Ectodermal cell (in vitro differentiated cells): ENCODE results near the gene CAP2.
"Not testable (repeated sequence)": the region's sequence is repeated elsewhere in the genome, so short reads cannot be mapped to it uniquely, and the experiment has no call there.

ENCODE experiments used
- H3K27ac ChIP-seq: 2 replicates; pipeline ENCODE4 v1.7.0; 2013; ENCODE audit warnings: mild to moderate bottlenecking, low read depth, low read length; ENCODE audit not compliant: insufficient read depth, poor library complexity, severe bottlenecking
- H3K27me3 ChIP-seq: 2 replicates; pipeline ENCODE4 v1.7.0; 2013; ENCODE audit warnings: mild to moderate bottlenecking, low read length; ENCODE audit not compliant: insufficient read depth, control insufficient read depth, poor library complexity, severe bottlenecking
- H3K36me3 ChIP-seq: one replicate; pipeline ENCODE4 v1.7.0; 2013; ENCODE audit warnings: low read length; ENCODE audit not compliant: control insufficient read depth, insufficient read depth
- H3K4me1 ChIP-seq: one replicate; pipeline ENCODE4 v1.7.0; 2013; ENCODE audit warnings: low read length; ENCODE audit not compliant: control insufficient read depth, insufficient read depth
- H3K4me3 ChIP-seq: 2 replicates; pipeline ENCODE4 v1.7.0; 2013; ENCODE audit warnings: low read depth, low read length, control low read depth; ENCODE audit not compliant: insufficient read depth
- H3K9me3 ChIP-seq: 2 replicates; pipeline ENCODE4 v1.7.0; 2013; ENCODE audit warnings: mild to moderate bottlenecking, low read length, moderate library complexity; ENCODE audit not compliant: control insufficient read depth
- WGBS, 2 experiments: methylation state at CpG; one replicate each; pipeline ENCODE4 v1.1.7; 2013; ENCODE audit warnings: missing lambda C conversion rate in 2 of 2; 5-methylcytosine and 5-hydroxymethylcytosine counted together

CAP2 gene

GRCh38 chr6:17432356-17432755 is 39.0 kb downstream of the CAP2 start:
- H3K36me3 ChIP-seq, result peaks cover 3% of the 10 kb centered on the region
- no peaks in the 10 kb centered on the region for H3K9me3 ChIP-seq
- no peak overlapping the region for H3K27ac ChIP-seq
- no peaks in the 10 kb centered on the region for H3K4me1 ChIP-seq
- H3K4me3 ChIP-seq, result no peak overlapping the region
- WGBS, 2 experiments, result 78 to 89% methylated on average over 2 of the region's 2 CpGs
- no peaks in the 10 kb centered on the region for H3K27me3 ChIP-seq

GRCh38 chr6:17439243-17439993 is 46.0 kb downstream of the CAP2 start:
- 89 to 90% methylated on average over 10 of the region's 11 CpGs for WGBS, 2 experiments
- Histone ChIP-seq H3K4me1 (no peaks in the 10 kb centered on the region), H3K36me3 (no peaks in the 10 kb centered on the region), H3K27me3 (no peaks in the 10 kb centered on the region), H3K9me3 (no peaks in the 10 kb centered on the region), H3K27ac (no peak overlapping the region), H3K4me3 (no peak overlapping the region)

GRCh38 chr6:17440811-17441210 is 47.4 kb downstream of the CAP2 start:
- not testable (repeated sequence) for H3K4me3 ChIP-seq, H3K9me3 ChIP-seq, H3K4me1 ChIP-seq, H3K27ac ChIP-seq, H3K27me3 ChIP-seq, H3K36me3 ChIP-seq
- 88 to 97% methylated on average over 3 of the region's 4 CpGs for WGBS, 2 experiments

GRCh38 chr6:17442196-17442595 is 48.8 kb downstream of the CAP2 start:
- Histone ChIP-seq H3K27ac (no peak overlapping the region), H3K4me3 (no peak overlapping the region), H3K4me1 (peaks cover 4% of the 10 kb centered on the region), H3K27me3 (no peaks in the 10 kb centered on the region), H3K9me3 (no peaks in the 10 kb centered on the region), H3K36me3 (no peaks in the 10 kb centered on the region)
- 85 to 88% methylated on average over 4 of the region's 4 CpGs for WGBS, 2 experiments

GRCh38 chr6:17446713-17447112 is 53.3 kb downstream of the CAP2 start:
- Histone ChIP-seq H3K9me3 (no peaks in the 10 kb centered on the region), H3K27me3 (no peaks in the 10 kb centered on the region), H3K4me1 (peaks cover 4% of the 10 kb centered on the region), H3K4me3 (no peak overlapping the region), H3K36me3 (no peaks in the 10 kb centered on the region), H3K27ac (no peak overlapping the region)
- 86 to 89% methylated on average over 2 of the region's 2 CpGs for WGBS, 2 experiments

- Histone ChIP-seq H3K36me3 (no peaks in the 10 kb centered on the region), H3K27ac (no peak overlapping the region), H3K4me3 (no peak overlapping the region), H3K4me1 (peaks cover 4% of the 10 kb centered on the region), H3K27me3 (no peaks in the 10 kb centered on the region), H3K9me3 (no peaks in the 10 kb centered on the region)
- WGBS, 2 experiments, result 94 to 96% methylated on average over 1 of the region's 1 CpG
These were observed 54.8 kb downstream of the CAP2 start for GRCh38 chr6:17448165-17448564.

GRCh38 chr6:17450397-17450796 is 57.0 kb downstream of the CAP2 start:
- Histone ChIP-seq H3K27ac (no peak overlapping the region), H3K36me3 (no peaks in the 10 kb centered on the region), H3K4me3 (no peak overlapping the region), H3K27me3 (no peaks in the 10 kb centered on the region), H3K9me3 (no peaks in the 10 kb centered on the region), H3K4me1 (peaks cover 4% of the 10 kb centered on the region)
- 88% methylated on average over 1 of the region's 1 CpG; no CpG with 5 or more reads in 1 of the 2 experiments for WGBS, 2 experiments

- Histone ChIP-seq H3K4me3 (no peak overlapping the region), H3K36me3 (no peaks in the 10 kb centered on the region), H3K27ac (no peak overlapping the region), H3K4me1 (peaks cover 4% of the 10 kb centered on the region), H3K9me3 (no peaks in the 10 kb centered on the region), H3K27me3 (no peaks in the 10 kb centered on the region)
- 98% methylated on average over 4 of the region's 5 CpGs for WGBS, 2 experiments
These were observed 57.4 kb downstream of the CAP2 start for GRCh38 chr6:17450832-17451231.

- Histone ChIP-seq H3K9me3 (no peaks in the 10 kb centered on the region), H3K4me1 (no peaks in the 10 kb centered on the region), H3K36me3 (no peaks in the 10 kb centered on the region), H3K4me3 (no peak overlapping the region), H3K27me3 (no peaks in the 10 kb centered on the region), H3K27ac (no peak overlapping the region)
- 93 to 95% methylated on average over 6 of the region's 6 CpGs for WGBS, 2 experiments
These were observed 58.7 kb downstream of the CAP2 start for GRCh38 chr6:17452096-17452495.

GRCh38 chr6:17454316-17455005 is 61.1 kb downstream of the CAP2 start:
- H3K27me3 ChIP-seq, result no peaks in the 10 kb centered on the region
- no peaks in the 10 kb centered on the region for H3K36me3 ChIP-seq
- no peaks in the 10 kb centered on the region for H3K9me3 ChIP-seq
- no peak overlapping the region for H3K27ac ChIP-seq
- H3K4me1 ChIP-seq, result no peaks in the 10 kb centered on the region
- no peak overlapping the region for H3K4me3 ChIP-seq
- 89 to 91% methylated on average over 7 of the region's 7 CpGs for WGBS, 2 experiments
